Mesendoderm (in vitro differentiated cells): ENCODE measurements around the gene CPA4.

Experiments used
- DNase-seq: peaks from one replicate; pipeline ENCODE4 v3.0.0; 2013
- H2AK5ac ChIP-seq: 2 replicates; pipeline ENCODE4 v1.6.1; 2013; ENCODE audit warnings: low read length, inconsistent platforms
- H2BK120ac ChIP-seq: 2 replicates; pipeline ENCODE4 v1.6.1; 2013; ENCODE audit warnings: low read depth, mild to moderate bottlenecking, low read length, moderate library complexity, mixed read lengths
- H2BK15ac ChIP-seq: replicated peaks from 2 replicates; pipeline ENCODE4 v1.6.1; 2013; ENCODE audit warnings: low read depth, mild to moderate bottlenecking, moderate library complexity
- H2BK5ac ChIP-seq: 2 replicates; pipeline ENCODE4 v1.6.1; 2013; ENCODE audit warnings: low read length, inconsistent platforms
- H3K18ac ChIP-seq: 2 replicates; pipeline ENCODE4 v1.6.1; 2013; ENCODE audit warnings: mild to moderate bottlenecking, low read length, mixed read lengths
- H3K23ac ChIP-seq: one replicate; pipeline ENCODE4 v1.6.1; 2013; ENCODE audit warnings: low read length
- H3K27ac ChIP-seq: 2 replicates; pipeline ENCODE4 v1.5.1; 2013; ENCODE audit warnings: low read depth, mild to moderate bottlenecking, inconsistent platforms, low read length, moderate library complexity
- H3K27me3 ChIP-seq: 2 replicates; pipeline ENCODE4 v1.6.1; 2013; ENCODE audit warnings: low read length, control low read depth, mild to moderate bottlenecking, inconsistent platforms; ENCODE audit not compliant: insufficient read depth, poor library complexity
- H3K36me3 ChIP-seq: 2 replicates; pipeline ENCODE4 v1.6.1; 2013; ENCODE audit warnings: low read length, inconsistent platforms; ENCODE audit not compliant: control insufficient read depth, insufficient read depth
- H3K4ac ChIP-seq: one replicate; pipeline ENCODE4 v1.6.1; 2013; ENCODE audit warnings: low read depth, mild to moderate bottlenecking, low read length, moderate library complexity
- H3K4me1 ChIP-seq: 2 replicates; pipeline ENCODE4 v1.6.1; 2013; ENCODE audit warnings: low read depth, low read length, inconsistent platforms; ENCODE audit not compliant: control insufficient read depth
- H3K4me2 ChIP-seq: 2 replicates; pipeline ENCODE4 v1.6.1; 2013; ENCODE audit warnings: low read length
- H3K4me3 ChIP-seq: 2 replicates; pipeline ENCODE4 v1.5.1; 2013; ENCODE audit warnings: mild to moderate bottlenecking, low read length
- H3K56ac ChIP-seq: one replicate; pipeline ENCODE4 v1.6.1; 2013; ENCODE audit warnings: low read length
- H3K79me1 ChIP-seq: 2 replicates; pipeline ENCODE4 v1.6.1; 2013; ENCODE audit warnings: low read length, inconsistent platforms
- H3K79me2 ChIP-seq: 2 replicates; pipeline ENCODE4 v1.6.1; 2013; ENCODE audit warnings: mild to moderate bottlenecking, low read length; ENCODE audit not compliant: control insufficient read depth, insufficient read depth
- H3K9ac ChIP-seq: 2 replicates; pipeline ENCODE4 v1.6.1; 2013; ENCODE audit warnings: low read length, inconsistent platforms
- H4K5ac ChIP-seq: one replicate; pipeline ENCODE4 v1.6.1; 2013; ENCODE audit warnings: low read length
- H4K8ac ChIP-seq: one replicate; pipeline ENCODE4 v1.6.1; 2013; ENCODE audit warnings: low read depth, mild to moderate bottlenecking, control low read depth, low read length, moderate library complexity
- WGBS: extraction: QIAGEN DNeasy Blood & Tissue Kit; methylation state at CpG from one replicate; pipeline ENCODE4 v1.1.7; 2013; ENCODE audit warnings: low lambda C conversion rate, missing lambda C conversion rate; ENCODE audit not compliant: insufficient coverage; ENCODE audit errors: extremely low coverage; 5-methylcytosine and 5-hydroxymethylcytosine counted together

CPA4 gene

GRCh38 chr7:130277763-130278643, 15.0 kb upstream of the CPA4 start:
- no peaks in the 10 kb centered on the region for H3K79me1 ChIP-seq
- H3K4me2 ChIP-seq, result no peak overlapping the region
- H4K5ac ChIP-seq, result peak overlapping the region; percentile 98
- no peak overlapping the region for H2BK15ac ChIP-seq
- H2BK5ac ChIP-seq, result no peak overlapping the region
- H3K56ac ChIP-seq, result no peak overlapping the region
- no peak overlapping the region for H2BK120ac ChIP-seq
- no peaks in the 10 kb centered on the region for H3K27me3 ChIP-seq
- H3K4me1 ChIP-seq, result peaks cover 6% of the 10 kb centered on the region
- no peak overlapping the region for H2AK5ac ChIP-seq
- H4K8ac ChIP-seq, result no peak overlapping the region
- H3K18ac ChIP-seq, result no peak overlapping the region
- H3K23ac ChIP-seq, result no peak overlapping the region
- no peak overlapping the region for H3K4me3 ChIP-seq
- H3K36me3 ChIP-seq, result no peaks in the 10 kb centered on the region
- no peak overlapping the region for H3K27ac ChIP-seq
- no peak overlapping the region for H3K9ac ChIP-seq
- DNase-seq, result peak; percentile 76
- no peak overlapping the region for H3K4ac ChIP-seq
- no peaks in the 10 kb centered on the region for H3K79me2 ChIP-seq
- no CpG with 5 or more reads among the region's 15 CpGs for WGBS

- Histone ChIP-seq H2BK15ac (no peak overlapping the region), H3K23ac (no peak overlapping the region), H3K4me2 (no peak overlapping the region), H3K18ac (no peak overlapping the region), H4K5ac (no peak overlapping the region), H4K8ac (no peak overlapping the region), H3K4ac (no peak overlapping the region), H3K56ac (no peak overlapping the region), H2BK120ac (no peak overlapping the region), H3K9ac (no peak overlapping the region), H3K27ac (no peak overlapping the region), H2BK5ac (no peak overlapping the region), H3K27me3 (no peaks in the 10 kb centered on the region), H2AK5ac (no peak overlapping the region), H3K4me1 (peaks cover 5% of the 10 kb centered on the region), H3K4me3 (no peak overlapping the region), H3K79me1 (no peaks in the 10 kb centered on the region), H3K36me3 (no peaks in the 10 kb centered on the region), H3K79me2 (no peaks in the 10 kb centered on the region)
- no peak for DNase-seq
Measured at GRCh38 chr7:130278860-130279259, 14.1 kb upstream of the CPA4 start.

- Histone ChIP-seq H4K5ac (no peak overlapping the region), H3K27me3 (no peaks in the 10 kb centered on the region), H3K4me3 (no peak overlapping the region), H3K4me1 (peaks cover 3% of the 10 kb centered on the region), H3K79me1 (no peaks in the 10 kb centered on the region), H3K18ac (no peak overlapping the region), H3K79me2 (no peaks in the 10 kb centered on the region), H3K56ac (no peak overlapping the region), H3K9ac (no peak overlapping the region), H2BK5ac (no peak overlapping the region), H2AK5ac (no peak overlapping the region), H2BK120ac (no peak overlapping the region), H3K36me3 (no peaks in the 10 kb centered on the region), H3K4me2 (no peak overlapping the region), H4K8ac (no peak overlapping the region), H3K27ac (no peak overlapping the region), H2BK15ac (no peak overlapping the region), H3K4ac (no peak overlapping the region), H3K23ac (no peak overlapping the region)
- DNase-seq, result no peak
- WGBS, result no CpG with 5 or more reads among the region's 2 CpGs
Measured at GRCh38 chr7:130279286-130279685, 13.7 kb upstream of the CPA4 start.

- no peak overlapping the region for H3K9ac ChIP-seq
- no peaks in the 10 kb centered on the region for H3K27me3 ChIP-seq
- no peak overlapping the region for H2BK15ac ChIP-seq
- H3K4me3 ChIP-seq, result no peak overlapping the region
- peaks cover 3% of the 10 kb centered on the region for H3K4me1 ChIP-seq
- H3K79me1 ChIP-seq, result no peaks in the 10 kb centered on the region
- no peak overlapping the region for H3K4ac ChIP-seq
- no peak overlapping the region for H3K18ac ChIP-seq
- H4K8ac ChIP-seq, result no peak overlapping the region
- H2AK5ac ChIP-seq, result no peak overlapping the region
- H2BK120ac ChIP-seq, result no peak overlapping the region
- no peak overlapping the region for H3K23ac ChIP-seq
- H3K56ac ChIP-seq, result no peak overlapping the region
- H3K79me2 ChIP-seq, result no peaks in the 10 kb centered on the region
- WGBS, result no CpG with 5 or more reads among the region's 1 CpG
- no peak overlapping the region for H4K5ac ChIP-seq
- H3K4me2 ChIP-seq, result no peak overlapping the region
- DNase-seq, result no peak
- H2BK5ac ChIP-seq, result no peak overlapping the region
- H3K36me3 ChIP-seq, result no peaks in the 10 kb centered on the region
- no peak overlapping the region for H3K27ac ChIP-seq
Measured at GRCh38 chr7:130279906-130280305, 13.1 kb upstream of the CPA4 start.

GRCh38 chr7:130281260-130281659, 11.7 kb upstream of the CPA4 start:
- no peak overlapping the region for H3K56ac ChIP-seq
- H2AK5ac ChIP-seq, result no peak overlapping the region
- no peaks in the 10 kb centered on the region for H3K27me3 ChIP-seq
- no peak overlapping the region for H3K4me2 ChIP-seq
- WGBS, result no CpG with 5 or more reads among the region's 1 CpG
- H2BK5ac ChIP-seq, result no peak overlapping the region
- H4K8ac ChIP-seq, result no peak overlapping the region
- no peak for DNase-seq
- H3K4me3 ChIP-seq, result no peak overlapping the region
- no peak overlapping the region for H2BK120ac ChIP-seq
- H3K79me1 ChIP-seq, result no peaks in the 10 kb centered on the region
- no peak overlapping the region for H3K4ac ChIP-seq
- no peaks in the 10 kb centered on the region for H3K4me1 ChIP-seq
- H3K27ac ChIP-seq, result no peak overlapping the region
- H3K36me3 ChIP-seq, result no peaks in the 10 kb centered on the region
- H3K23ac ChIP-seq, result no peak overlapping the region
- H2BK15ac ChIP-seq, result no peak overlapping the region
- H4K5ac ChIP-seq, result no peak overlapping the region
- H3K9ac ChIP-seq, result no peak overlapping the region
- no peak overlapping the region for H3K18ac ChIP-seq
- H3K79me2 ChIP-seq, result no peaks in the 10 kb centered on the region

GRCh38 chr7:130286881-130287280, 6.1 kb upstream of the CPA4 start:
- Histone ChIP-seq H3K27ac (no peak overlapping the region), H3K79me2 (no peaks in the 10 kb centered on the region), H3K79me1 (no peaks in the 10 kb centered on the region), H3K56ac (no peak overlapping the region), H2AK5ac (no peak overlapping the region), H3K18ac (no peak overlapping the region), H3K4ac (no peak overlapping the region), H3K4me2 (no peak overlapping the region), H3K4me3 (no peak overlapping the region), H2BK120ac (no peak overlapping the region), H2BK15ac (no peak overlapping the region), H3K4me1 (no peaks in the 10 kb centered on the region), H4K5ac (no peak overlapping the region), H3K36me3 (no peaks in the 10 kb centered on the region), H3K9ac (no peak overlapping the region), H2BK5ac (no peak overlapping the region), H4K8ac (no peak overlapping the region), H3K23ac (no peak overlapping the region), H3K27me3 (no peaks in the 10 kb centered on the region)
- WGBS, result no CpG with 5 or more reads among the region's 1 CpG
- no peak for DNase-seq
